HEK293 (cell line): Measurements from ENCODE around the gene SPATA12.

ENCODE experiments used
- CTCF ChIP-seq: fragments of 450-650 bp; formaldehyde crosslinking; IDR thresholded peaks from 2 replicates; pipeline ENCODE4 v1.5.1; 2016; ENCODE audit warnings: missing biosample characterization, missing genetic modification characterization
- GLIS2 ChIP-seq: fragments of 450-650 bp; formaldehyde crosslinking; IDR thresholded peaks from 2 replicates; pipeline ENCODE4 v1.5.1; 2016; ENCODE audit warnings: missing biosample characterization, missing genetic modification characterization
- REST ChIP-seq: fragments of 450-650 bp; formaldehyde crosslinking; IDR thresholded peaks from 2 replicates; pipeline ENCODE4 v1.5.1; 2016; ENCODE audit warnings: missing biosample characterization, missing genetic modification characterization
- ZNF174 ChIP-seq: fragments of 450-650 bp; formaldehyde crosslinking; IDR thresholded peaks from 2 replicates; pipeline ENCODE4 v1.5.0; 2017; ENCODE audit warnings: missing biosample characterization, mild to moderate bottlenecking, missing genetic modification characterization
- ZNF639 ChIP-seq: fragments of 450-650 bp; formaldehyde crosslinking; IDR thresholded peaks from 2 replicates; pipeline ENCODE4 v1.5.1; 2016; ENCODE audit warnings: missing biosample characterization, missing genetic modification characterization
- ZSCAN5A ChIP-seq: fragments of 450-650 bp; formaldehyde crosslinking; IDR thresholded peaks from 2 replicates; pipeline ENCODE4 v1.5.1; 2016; ENCODE audit warnings: missing biosample characterization, missing genetic modification characterization

- TF ChIP-seq GLIS2 (tag by site-specific recombination) (no peak), REST (no peak), ZNF174 (no peak), CTCF (tag by site-specific recombination) (no peak), ZSCAN5A (tag by site-specific recombination) (no peak), ZNF639 (tag by site-specific recombination) (no peak)
Measured at GRCh38 chr3:57097536-57097935, 37.1 kb downstream of the SPATA12 start.
